ENCODE results near the gene CACNA1G.
A peak's percentile ranks its signal among the peaks of the same experiment; 100 is the strongest.

CACNA1G gene

GRCh38 chr17:50560185-50560824 is at the start of gene CACNA1G:
Gene CACNA1G (plus strand): TSS chr17:50560715. CDS start chr17:50561460, 745 bp downstream.
- DNase-seq: peak in 54 of 56 donors; percentile 7 to 86 (median 66)

- DNase-seq: no peak
Measured at GRCh38 chr17:50511058-50511457, 49.5 kb upstream of the CACNA1G start.

GRCh38 chr17:50513495-50513894 is 47.0 kb upstream of the CACNA1G start:
- no peak for DNase-seq

- no peak for DNase-seq
Measured at GRCh38 chr17:50514388-50514787, 46.1 kb upstream of the CACNA1G start.

GRCh38 chr17:50514936-50515702 is 45.4 kb upstream of the CACNA1G start:
- peak in 1 of 56 donors; percentile 3 for DNase-seq

GRCh38 chr17:50517011-50517410 is 43.5 kb upstream of the CACNA1G start:
- no peak for DNase-seq

- DNase-seq: no peak
Measured at GRCh38 chr17:50517504-50518383, 42.8 kb upstream of the CACNA1G start.

GRCh38 chr17:50518384-50519023 is 42.0 kb upstream of the CACNA1G start:
- DNase-seq: no peak

GRCh38 chr17:50519141-50519834 is 41.2 kb upstream of the CACNA1G start:
- DNase-seq: no peak

- no peak for DNase-seq
Measured at GRCh38 chr17:50520483-50520882, 40.0 kb upstream of the CACNA1G start.

GRCh38 chr17:50521514-50521913 is 39.0 kb upstream of the CACNA1G start:
- DNase-seq: no peak

GRCh38 chr17:50522766-50523165 is 37.7 kb upstream of the CACNA1G start:
- DNase-seq: no peak

- DNase-seq: no peak
Measured at GRCh38 chr17:50523208-50523607, 37.3 kb upstream of the CACNA1G start.

GRCh38 chr17:50524838-50525237 is 35.7 kb upstream of the CACNA1G start:
- no peak for DNase-seq

GRCh38 chr17:50527155-50527762 is 33.3 kb upstream of the CACNA1G start:
- no peak for DNase-seq

GRCh38 chr17:50527949-50528474 is 32.5 kb upstream of the CACNA1G start:
- no peak for DNase-seq

GRCh38 chr17:50529849-50530248 is 30.7 kb upstream of the CACNA1G start:
- no peak for DNase-seq

- no peak for DNase-seq
Measured at GRCh38 chr17:50531428-50532025, 29.0 kb upstream of the CACNA1G start.

- DNase-seq: no peak
Measured at GRCh38 chr17:50532452-50533024, 28.0 kb upstream of the CACNA1G start, which contains the start of gene EPN3. Gene EPN3 (plus strand): TSS chr17:50532735. CDS start chr17:50536557, 3,822 bp downstream.
